ENCODE results near the gene ISM1.
A peak's percentile ranks its signal among the peaks of the same experiment; 100 is the strongest.
"Not testable (repeated sequence)": the region's sequence is repeated elsewhere in the genome, so short reads cannot be mapped to it uniquely, and the experiment has no call there.

The ISM1 gene

GRCh38 chr20:13221313-13221672 is 219 bp downstream of the ISM1 start:
- DNase-seq = no peak

- DNase-seq = peak in 7 of 56 donors; percentile 9 to 33 (median 15)
Measured at GRCh38 chr20:13221673-13222318, 722 bp downstream of the ISM1 start.

GRCh38 chr20:13222319-13222716 is 1.2 kb downstream of the ISM1 start:
- no peak for DNase-seq

DNA sequence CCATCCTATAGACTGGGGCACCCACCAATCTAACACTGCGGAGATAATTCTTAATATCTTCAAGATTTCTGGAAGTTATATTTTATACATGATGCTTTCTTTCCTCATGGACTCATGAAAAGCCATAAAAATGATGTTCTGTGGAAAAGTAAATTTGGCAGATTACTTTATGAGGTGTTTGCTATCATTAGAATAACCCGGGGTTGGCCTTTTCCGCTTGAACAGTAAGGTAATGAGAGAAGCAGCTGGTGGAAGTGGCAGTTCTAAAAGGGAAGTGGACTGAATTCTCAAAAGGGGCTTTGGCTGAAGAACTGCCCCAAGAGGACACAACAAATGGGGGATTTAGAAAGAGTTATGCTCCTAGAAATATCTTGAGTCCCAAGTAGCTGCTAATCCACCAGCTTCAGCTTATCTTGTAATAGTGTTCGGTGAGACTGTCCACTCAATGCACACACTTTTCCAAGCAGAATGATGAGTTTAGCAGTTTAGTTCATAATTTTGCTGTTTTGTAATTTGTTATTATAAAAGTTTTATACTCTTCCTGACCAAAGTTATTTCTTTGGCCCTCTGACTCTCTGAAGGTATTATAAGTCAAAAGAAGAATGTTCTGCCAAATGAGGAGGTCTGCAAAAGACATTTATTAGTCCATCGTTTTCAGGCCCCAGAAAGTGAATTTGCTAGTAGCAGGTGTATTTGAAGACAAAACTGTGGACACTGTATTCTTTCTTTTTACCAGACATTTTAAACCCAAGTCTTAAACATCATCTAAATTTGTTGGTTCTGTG is 2.9 kb downstream of the ISM1 start:
- DNase-seq = no peak

GRCh38 chr20:13226367-13226766 is 5.3 kb downstream of the ISM1 start:
- no peak for DNase-seq

DNA sequence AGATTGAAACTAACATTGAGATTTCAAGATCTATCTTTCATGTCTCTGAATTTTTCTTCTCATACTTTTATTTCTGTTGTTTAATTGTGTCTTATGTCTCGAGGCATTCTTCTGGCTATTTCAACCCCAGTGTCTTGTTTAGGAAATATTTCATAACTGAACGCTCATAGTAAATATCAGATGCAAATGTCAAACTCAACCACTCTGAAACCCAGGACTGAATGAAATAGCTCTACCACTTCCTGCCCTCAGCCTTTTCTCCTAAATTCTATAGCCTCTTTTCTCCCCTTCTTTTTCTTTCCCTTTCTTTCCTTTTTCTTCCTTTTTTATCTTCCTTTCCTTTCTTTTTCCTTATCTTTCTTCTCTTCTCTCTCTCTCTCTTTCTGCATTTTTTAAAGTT is 7.7 kb downstream of the ISM1 start:
- no peak for DNase-seq

DNA sequence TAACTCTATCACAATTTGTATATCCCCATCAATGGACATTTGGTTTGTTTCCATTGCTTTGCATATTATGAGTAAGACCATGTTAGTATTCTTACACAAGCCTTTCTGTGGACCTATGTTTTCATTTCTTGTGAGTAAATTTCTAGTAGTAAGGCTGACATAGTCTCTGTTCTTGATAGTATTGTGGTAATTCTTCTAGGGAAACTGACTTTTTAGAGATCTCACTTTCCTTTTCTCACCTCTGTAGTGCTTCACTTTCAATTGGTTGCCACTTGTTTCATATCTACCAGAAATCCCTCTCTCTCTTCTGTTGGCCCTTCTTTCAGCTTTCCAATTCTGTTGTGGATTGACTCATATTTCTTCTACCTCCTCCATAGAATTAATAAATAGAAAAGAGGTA is 8.5 kb downstream of the ISM1 start:
- DNase-seq = no peak

DNA sequence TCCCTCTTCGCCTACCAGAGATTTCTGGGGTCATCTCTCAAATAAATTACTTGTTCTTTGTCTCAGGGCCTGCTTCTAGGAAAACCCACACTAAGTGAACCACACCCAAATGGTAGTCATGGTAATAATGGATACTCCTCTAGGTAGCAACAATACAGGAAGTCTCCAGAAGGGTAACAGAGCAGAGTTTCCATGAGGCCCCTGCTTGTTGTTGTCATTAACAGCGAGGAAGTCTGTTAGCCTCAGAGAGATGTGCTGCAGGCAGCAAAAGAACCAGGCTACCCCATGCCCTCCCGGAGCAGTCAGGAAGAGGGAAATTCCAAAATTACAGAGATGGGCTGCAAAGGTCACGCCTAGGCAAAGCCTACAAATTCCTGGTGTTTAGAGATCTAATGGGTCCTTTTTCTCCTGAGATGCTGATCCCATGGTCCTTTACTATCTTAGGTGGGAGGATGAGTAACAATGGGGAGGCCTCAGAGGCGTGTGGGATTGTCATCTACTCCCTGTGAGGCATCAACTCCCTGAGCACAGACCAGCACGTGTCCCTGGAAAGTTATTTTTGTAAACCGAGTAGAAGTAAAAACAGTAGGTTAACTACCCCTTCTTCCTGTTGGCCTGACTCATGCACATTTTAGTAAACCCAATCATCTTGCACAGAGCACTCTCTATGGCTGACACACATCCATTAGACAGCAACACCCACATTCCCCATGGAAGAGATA is 10.1 kb downstream of the ISM1 start:
- no peak for DNase-seq

- no peak for DNase-seq
Measured at GRCh38 chr20:13232999-13233398, 11.9 kb downstream of the ISM1 start.

- no peak for DNase-seq
Measured at GRCh38 chr20:13234961-13235360, 13.9 kb downstream of the ISM1 start.

DNA sequence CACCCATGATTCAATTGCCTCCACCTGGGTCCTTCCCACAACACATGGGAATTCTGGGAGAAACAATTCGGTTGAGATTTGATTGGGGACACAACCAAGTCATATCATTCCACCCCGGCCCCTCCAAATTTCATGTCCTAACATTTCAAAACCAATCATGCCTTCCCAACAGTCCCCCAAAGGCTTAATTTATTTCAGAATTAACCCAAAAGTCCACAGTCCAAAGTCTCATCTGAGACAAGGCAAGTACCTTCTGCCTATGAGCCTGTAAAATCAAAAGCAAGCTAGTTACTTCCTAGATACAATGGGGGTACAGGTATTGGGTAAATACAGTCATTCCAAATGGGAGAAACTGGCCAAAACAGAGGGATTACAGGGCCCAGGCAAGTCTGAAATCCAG is 15.3 kb downstream of the ISM1 start:
- DNase-seq = not testable (repeated sequence)

DNA sequence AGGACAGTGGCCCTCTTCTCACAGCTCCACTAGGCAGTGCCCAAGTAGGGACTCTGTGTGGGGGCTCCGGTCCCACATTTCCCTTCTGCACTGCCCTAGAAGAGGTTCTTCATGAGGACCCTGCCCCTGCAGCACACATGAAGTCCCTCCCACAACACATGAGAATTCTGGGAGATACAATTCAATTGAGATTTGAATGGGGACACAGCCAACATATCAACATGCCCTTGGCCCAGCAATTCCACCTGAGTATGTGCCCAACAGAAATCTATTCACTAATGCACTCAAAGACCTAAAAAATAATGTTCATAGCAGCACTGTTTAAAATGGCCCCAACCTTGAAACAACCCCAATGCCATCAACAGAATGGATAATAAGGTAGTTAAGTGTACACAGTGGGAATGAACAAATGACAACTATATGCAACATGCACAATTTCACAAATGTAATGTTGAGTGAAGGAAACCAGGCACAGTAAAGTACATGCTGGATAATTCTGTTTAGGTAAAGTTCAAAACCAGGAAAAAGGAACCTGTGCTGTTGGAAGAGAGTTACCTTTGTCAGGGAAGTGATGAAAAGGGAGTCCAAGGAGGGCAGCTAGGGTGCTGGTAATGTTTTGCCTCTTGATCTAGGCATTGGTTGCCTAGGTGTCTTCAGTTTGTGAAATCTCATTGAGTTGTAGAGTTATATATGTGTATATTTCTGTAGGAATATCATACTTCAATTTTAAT is 16.1 kb downstream of the ISM1 start:
- no peak for DNase-seq

- no peak for DNase-seq
Measured at GRCh38 chr20:13238001-13238653, 17.1 kb downstream of the ISM1 start.

DNA sequence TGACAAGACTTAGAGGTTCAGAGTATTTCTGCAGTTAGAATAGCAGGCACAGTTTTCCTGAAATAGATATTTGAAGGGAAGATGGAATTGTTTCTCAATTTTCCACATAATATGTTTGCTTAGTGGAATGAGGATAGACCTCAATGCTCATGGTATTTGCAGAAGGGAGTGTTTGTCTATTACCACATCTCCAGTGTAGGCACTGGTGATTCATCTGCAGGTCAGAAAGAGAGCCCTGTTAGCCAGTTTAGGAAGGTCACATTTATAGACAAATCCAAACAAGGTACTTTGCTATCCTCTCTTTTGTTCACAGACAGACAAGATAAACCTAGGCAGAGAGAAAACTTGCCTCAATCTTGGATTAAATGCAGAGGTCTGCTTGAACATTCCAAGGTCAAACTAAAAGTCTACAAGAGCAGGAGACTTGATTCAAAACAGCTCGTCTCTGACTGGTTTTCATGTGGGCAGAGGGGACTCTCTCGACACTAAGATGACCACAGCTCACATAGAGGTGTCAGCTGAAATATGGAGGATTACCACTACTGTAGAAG is 22.8 kb downstream of the ISM1 start:
- no peak for DNase-seq

DNA sequence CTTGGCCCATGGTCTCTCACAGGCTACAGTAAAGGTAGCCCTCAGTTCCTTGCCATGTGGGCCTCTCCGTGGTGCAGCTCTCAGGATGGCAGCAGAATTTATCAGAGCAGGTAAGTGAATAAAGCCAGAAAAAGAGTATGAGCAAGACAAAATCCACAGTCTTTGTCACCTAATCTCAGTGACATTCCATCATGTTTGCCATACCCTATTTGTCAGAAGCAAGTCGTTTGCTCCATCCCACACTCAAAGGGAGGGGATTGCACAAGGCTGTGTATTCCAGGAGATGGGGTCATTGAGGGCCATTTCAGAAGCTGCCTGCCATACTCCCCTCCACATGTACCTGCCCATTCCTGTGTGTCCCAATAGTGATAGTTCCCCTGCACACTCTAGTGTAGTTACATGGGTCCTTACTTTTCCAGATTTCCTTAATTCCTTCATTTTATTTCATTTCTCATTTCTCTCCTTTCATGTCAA is 24.2 kb downstream of the ISM1 start:
- DNase-seq = no peak

DNA sequence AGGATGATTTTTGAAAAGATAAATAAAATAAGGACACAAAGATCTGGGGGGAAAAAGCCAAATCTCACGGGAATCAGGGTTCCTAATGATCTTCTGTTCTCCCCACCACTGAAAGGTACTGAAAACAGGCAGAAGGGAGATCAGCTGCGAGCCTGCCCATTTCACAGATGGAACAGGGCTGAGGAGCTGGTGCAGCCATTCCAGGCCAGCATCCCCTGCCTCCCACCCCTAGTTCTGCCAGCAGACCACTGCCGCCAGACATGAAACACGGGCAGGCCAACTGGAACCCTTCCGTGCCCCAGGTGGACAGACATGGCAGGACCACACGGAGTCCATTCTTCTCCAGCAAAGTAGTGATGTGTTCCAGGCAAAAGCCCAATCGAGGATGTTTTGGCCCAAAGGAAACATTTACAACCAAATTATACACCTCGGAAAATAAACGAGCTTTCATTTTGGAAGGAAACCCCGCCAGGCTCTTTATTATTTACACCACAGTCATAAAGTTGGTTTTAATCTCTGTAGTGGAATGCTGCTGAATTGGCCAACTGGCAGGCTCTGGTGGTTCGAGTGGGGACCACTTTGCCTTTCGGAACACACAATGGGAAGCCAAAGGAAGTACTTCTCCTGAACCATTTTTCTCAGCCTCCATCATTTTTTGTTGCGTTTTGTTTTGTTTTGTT is 28.2 kb downstream of the ISM1 start:
- DNase-seq = no peak

GRCh38 chr20:13249798-13250170 is 28.7 kb downstream of the ISM1 start:
- no peak for DNase-seq

GRCh38 chr20:13250251-13250650 is 29.2 kb downstream of the ISM1 start:
- no peak for DNase-seq

GRCh38 chr20:13251106-13251903 is 30.2 kb downstream of the ISM1 start:
- no peak for DNase-seq
